GM19438 (cell line): ENCODE data around the gene YPEL4.

ENCODE experiments used
- ATAC-seq: cut with Tn5 transposase; IDR thresholded peaks from one replicate; pipeline ENCODE4 v1.9.1; 2021; ENCODE audit warnings: low read depth; ENCODE audit not compliant: unreplicated experiment

YPEL4 gene

DNA sequence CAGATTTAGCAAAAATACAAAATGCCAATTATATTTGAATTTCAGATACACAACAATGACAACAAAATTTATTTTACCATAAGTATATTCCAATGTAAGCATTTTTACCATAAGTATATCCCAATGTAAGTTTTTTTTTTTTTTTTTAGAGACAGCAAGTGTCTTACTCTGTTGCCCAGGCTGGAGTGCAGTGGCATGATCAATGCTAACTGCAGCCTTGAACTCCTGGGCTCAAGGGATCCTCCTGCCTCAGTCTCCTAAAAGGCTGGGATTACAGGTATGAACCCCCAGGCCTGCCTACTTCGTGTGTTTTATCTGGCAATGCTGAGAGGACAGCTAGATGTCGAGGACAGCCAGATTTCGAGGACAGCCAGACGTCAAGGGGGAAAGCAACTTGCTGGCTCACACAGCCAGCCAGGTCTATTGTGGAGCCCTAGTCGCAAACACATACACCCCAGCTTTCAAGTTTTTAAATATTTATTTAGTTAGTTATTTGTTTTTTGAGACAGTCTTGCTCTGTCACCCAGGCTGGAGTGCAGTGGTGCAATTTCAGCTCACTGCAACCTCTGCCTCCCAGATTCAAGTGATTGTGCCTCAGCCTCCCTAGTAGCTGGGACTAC, 53.3 kb downstream of the YPEL4 start:
- no peak for ATAC-seq
